K562 (cell line): ENCODE data around the gene DNAJB13.

Experiments
- FOXA1 ChIP-seq: fragments of 450-650 bp; IDR thresholded peaks from 2 replicates; pipeline ENCODE4 v1.6.1; 2016; ENCODE audit warnings: mild to moderate bottlenecking, borderline replicate concordance
- TF ChIP-seq, protein P1 (sequence below), 3 experiments: IDR thresholded peaks in 2 of 3; conservative IDR thresholded peaks in 1 of 3; 2 replicates each; pipeline ENCODE4 v1.5.1; 2011 to 2012; ENCODE audit warnings: low read length in 3 of 3, mild to moderate bottlenecking in 3 of 3, control low read depth in 2 of 3, improper control_type of control experiment in 1 of 3, inconsistent platforms in 1 of 3, low read depth in 1 of 3, mixed read lengths in 1 of 3, moderate library complexity in 1 of 3; ENCODE audit not compliant: insufficient read depth in 2 of 3

- TF ChIP-seq, protein P1, sequence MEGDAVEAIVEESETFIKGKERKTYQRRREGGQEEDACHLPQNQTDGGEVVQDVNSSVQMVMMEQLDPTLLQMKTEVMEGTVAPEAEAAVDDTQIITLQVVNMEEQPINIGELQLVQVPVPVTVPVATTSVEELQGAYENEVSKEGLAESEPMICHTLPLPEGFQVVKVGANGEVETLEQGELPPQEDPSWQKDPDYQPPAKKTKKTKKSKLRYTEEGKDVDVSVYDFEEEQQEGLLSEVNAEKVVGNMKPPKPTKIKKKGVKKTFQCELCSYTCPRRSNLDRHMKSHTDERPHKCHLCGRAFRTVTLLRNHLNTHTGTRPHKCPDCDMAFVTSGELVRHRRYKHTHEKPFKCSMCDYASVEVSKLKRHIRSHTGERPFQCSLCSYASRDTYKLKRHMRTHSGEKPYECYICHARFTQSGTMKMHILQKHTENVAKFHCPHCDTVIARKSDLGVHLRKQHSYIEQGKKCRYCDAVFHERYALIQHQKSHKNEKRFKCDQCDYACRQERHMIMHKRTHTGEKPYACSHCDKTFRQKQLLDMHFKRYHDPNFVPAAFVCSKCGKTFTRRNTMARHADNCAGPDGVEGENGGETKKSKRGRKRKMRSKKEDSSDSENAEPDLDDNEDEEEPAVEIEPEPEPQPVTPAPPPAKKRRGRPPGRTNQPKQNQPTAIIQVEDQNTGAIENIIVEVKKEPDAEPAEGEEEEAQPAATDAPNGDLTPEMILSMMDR (IDR thresholded peaks at IDR 0.05 in 2 of 3, conservative IDR thresholded peaks at IDR 0.05 in 1 of 3; ENCODE audit: insufficient read depth in 2 of 3, low read depth in 1 of 3, low read length in 3 of 3) = no peak
- TF ChIP-seq FOXA1 = no peak
Observed at GRCh38 chr11:73978576-73979086, 27.8 kb downstream of the DNAJB13 start.
